NCI-H146 (cell line): Measurements from ENCODE around the gene NUDT9.
"Not testable (repeated sequence)": the region's sequence is repeated elsewhere in the genome, so short reads cannot be mapped to it uniquely, and the experiment has no call there.

Experiments
- DNase-seq: peaks from one replicate; lab custom pipeline; 2025; lab: John Stamatoyannopoulos, UW

The NUDT9 gene

GRCh38 chr4:87409420-87409939 lies 12.9 kb upstream of the NUDT9 start:
- DNase-seq, result no peak

- DNase-seq, result no peak
Measured at GRCh38 chr4:87410157-87410556, 12.2 kb upstream of the NUDT9 start.

DNA sequence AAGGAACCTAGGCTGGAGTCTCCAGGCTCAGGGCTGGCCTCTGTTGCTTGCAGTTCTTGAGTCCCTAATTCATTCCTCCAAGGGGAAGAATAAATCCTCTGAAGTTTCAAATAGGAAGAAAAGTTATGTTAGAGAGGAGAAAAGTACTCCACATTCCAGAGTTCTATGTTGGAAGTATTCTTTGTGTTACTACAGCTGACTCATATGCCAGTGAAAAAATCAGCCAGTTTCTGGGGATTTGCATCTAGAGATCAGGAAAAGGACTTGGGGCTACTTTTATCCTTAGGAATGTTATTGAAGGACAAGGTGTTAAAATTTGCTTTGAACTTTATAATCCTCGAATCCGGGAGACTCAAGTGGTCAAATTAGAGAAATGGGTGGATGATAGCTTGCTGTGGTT lies 11.7 kb upstream of the NUDT9 start:
- DNase-seq, result no peak

- DNase-seq, result no peak
Measured at GRCh38 chr4:87414816-87415215, 7.6 kb upstream of the NUDT9 start.

GRCh38 chr4:87416965-87417364 lies 5.4 kb upstream of the NUDT9 start:
- no peak for DNase-seq

DNA sequence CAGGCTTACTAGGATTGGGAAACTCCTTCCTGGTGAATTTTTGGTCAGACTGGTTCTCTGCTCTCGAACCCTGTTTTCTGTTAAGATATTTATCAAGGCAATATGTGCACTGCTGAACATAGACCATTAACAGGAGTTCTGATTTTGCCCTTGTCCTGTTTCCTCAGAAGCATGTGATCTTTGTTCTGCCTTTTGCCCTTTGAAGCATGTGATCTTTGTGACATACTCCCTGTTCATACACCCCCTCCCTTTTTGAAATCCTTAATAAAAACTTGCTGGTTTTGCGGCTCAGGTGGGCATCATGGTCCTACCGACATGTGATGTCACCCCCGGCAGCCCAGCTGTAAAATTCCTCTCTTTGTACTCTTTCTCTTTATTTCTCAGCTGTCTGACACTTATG lies 4.0 kb upstream of the NUDT9 start:
- not testable (repeated sequence) for DNase-seq

GRCh38 chr4:87419578-87420249 lies 2.7 kb upstream of the NUDT9 start:
- DNase-seq, result peak; percentile 44

GRCh38 chr4:87420276-87420830 lies 2.0 kb upstream of the NUDT9 start:
- no peak for DNase-seq

DNA sequence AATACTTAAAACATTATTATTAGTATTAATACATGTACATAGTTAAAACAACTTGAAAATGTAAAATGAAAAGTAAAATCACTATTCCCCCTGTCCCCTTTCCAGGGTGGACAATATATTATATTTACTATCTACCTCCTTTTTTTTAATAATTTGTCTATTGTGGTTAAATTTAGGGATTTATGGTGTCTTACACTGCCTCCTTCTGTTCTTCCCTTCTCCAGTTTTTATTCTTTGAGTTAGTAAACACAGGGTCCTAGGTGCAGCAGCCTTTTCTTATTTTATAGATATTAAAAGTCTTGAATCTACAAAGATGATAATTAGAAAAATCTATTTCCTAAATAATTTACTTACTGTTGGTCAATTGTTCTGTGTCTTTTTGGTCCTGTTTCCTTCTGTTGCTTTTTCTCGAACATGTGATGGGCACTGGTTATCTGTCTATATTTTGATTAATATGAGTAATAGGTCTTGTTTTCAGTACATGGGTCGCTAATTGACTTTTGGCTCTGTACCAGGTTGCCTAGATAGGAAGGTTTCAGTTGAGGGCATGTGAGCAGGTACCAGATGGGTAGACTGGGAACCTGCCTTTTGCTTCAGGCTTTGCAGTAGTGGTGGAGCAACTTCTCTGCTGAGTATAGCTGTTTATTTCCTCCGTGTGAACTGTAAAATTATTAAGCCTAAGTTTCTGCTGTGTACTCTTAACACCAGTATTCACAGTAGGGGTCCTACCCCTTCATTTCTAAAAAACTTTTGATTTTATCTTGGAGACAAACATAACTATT lies 1.1 kb downstream of the NUDT9 start:
- DNase-seq, result peak; percentile 5

DNA sequence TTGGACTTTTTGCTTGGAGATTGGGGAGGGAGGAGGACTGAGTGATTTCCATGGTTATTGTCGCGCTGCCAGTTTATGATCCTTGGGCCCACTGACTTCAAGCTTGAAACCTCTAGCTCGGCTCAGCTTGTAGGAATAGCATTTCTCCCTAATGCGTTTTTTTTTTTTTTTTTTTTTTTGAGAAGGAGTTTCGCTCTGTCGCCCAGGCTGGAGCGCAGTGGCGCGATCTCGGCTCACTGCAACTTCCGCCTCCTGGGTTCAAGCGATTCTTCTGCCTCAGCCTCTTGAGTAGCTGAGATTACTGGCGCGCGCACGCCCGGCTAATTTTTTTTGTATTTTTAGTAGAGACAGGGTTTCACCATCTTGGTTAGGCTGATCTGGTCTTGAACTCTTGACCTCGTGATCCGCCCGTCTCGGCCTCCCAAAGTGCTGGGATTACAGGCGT lies 1.7 kb downstream of the NUDT9 start:
- DNase-seq, result not testable (repeated sequence)

DNA sequence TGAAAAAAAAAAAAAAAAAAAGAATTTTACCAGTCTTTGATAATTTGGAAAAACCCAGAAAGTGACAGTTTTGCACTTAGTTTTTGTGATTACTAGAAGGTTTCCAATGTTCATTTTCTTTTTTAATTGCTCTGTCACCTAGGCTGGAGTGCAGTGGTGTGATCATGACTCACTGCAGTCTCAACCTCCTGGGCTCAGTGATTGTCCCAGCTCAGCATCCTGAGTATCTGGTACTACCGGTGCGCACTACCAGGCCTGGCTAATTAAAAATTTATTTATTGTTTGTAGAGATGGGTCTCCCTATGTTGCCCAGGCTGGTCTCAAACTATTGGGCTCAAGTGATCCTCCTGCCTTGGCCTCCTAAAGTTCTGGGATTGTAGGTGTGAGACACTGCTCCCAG lies 3.3 kb downstream of the NUDT9 start:
- no peak for DNase-seq

DNA sequence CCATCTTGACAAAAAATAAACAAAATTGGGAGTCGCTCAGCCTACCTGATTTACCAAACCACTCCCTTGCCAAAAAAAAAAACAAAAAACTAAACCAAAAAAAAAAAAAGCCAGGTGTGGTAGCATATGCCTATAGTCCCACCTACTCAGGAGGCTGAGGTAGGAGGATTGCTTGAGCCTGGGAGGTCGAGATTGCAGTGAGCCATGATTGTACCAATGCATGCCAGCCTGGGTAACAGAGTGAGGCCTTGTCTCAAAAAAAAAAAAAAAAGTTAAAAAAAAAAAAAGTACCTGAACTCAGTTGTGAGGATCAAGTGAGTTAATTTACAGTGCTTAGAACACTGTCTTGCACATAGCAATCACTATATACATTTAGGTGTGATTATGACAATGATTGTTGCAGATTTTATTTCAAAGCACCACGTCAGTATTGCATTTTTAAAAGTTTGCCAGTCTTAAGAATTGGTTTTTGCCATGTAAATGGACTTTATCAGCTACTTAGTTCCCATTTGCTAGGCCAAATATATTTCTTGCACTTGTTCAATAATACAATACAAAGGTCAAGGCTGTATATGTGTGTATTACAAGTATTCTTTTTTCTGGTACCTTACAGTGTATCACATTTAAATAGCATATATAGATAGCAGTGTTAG lies 4.6 kb downstream of the NUDT9 start:
- no peak for DNase-seq

GRCh38 chr4:87427518-87427868 lies 5.1 kb downstream of the NUDT9 start:
- DNase-seq, result no peak

DNA sequence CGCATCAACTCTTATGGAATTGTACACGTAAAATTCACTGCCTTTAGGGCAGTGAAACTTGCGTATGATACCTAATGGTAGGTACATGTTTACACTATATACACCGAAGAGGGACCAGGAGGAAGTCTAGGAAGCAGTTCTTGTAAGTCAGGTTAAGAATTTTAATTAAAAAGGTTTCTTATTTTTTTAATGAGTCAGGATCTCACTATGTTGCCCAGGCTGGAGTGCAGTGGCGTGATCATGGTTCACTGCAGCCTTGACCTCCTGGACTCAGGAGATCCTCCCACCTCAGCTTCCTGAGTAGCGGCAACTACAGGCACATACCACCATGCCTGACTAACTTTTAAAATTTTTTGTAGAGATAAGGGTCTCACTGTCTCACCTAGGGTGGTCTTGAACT lies 6.6 kb downstream of the NUDT9 start:
- no peak for DNase-seq

DNA sequence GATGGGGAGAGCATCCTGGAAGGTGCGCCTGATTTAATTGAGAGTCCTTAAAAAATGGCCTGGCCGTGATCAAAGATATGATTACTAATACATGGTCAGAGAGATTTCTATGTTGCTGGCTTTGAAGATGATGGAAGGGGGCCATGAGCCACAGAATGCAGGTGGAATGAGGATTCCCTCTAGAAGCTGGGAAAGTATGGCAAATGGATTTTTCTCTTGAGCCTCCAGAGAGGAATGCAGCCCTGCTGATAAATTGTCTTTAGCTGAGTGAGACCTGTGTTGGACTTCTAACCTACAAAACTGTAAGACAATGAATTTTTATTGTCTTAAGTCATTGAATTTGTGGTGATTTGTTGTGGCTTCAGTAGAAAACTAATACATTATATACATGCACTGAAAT lies 7.7 kb downstream of the NUDT9 start:
- DNase-seq, result no peak

- DNase-seq, result no peak
Measured at GRCh38 chr4:87433342-87433741, 11.0 kb downstream of the NUDT9 start.

DNA sequence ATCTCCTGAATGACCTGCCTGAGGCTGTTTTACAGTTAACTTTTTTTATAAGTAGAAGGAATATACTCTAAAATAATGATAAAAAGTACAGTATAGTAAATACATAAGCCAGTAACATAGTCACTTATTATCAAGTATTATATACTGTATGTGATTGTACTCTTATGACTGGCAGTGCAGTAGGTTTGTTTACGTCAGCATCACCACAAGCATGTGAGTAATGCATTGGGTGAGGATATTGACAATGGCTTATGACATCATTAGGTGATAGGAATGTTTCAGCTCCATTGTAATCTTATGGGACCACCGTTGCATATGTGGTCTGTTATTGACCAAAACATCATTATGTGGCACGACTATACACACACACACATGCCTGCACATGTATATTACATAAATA lies 20.5 kb downstream of the NUDT9 start:
- DNase-seq, result no peak

GRCh38 chr4:87444741-87445140 lies 22.4 kb downstream of the NUDT9 start:
- DNase-seq, result no peak

DNA sequence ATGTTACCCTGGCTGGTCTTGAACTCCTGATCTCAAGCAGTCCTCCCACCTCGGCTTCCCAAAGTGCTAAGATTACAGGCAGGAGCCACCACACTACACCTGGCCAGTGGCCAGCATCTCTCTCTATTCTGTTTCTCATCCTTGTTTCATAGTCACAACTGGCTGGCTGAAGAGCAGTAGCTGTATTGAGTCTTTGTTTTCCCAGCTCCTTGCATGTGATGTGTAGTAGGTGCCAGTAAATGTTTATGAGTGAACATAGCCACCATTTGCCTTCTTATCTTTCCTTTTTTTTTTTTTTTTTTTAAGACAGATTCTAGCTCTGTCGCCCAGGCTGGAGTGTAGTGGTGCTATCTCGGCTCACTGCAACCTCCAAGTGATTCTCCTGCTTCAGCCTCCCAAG lies 23.6 kb downstream of the NUDT9 start:
- DNase-seq, result no peak

- not testable (repeated sequence) for DNase-seq
Measured at GRCh38 chr4:87446375-87446774, 24.0 kb downstream of the NUDT9 start.

- DNase-seq, result no peak
Measured at GRCh38 chr4:87451537-87451936, 29.2 kb downstream of the NUDT9 start.

- DNase-seq, result no peak
Measured at GRCh38 chr4:87458913-87459312, 36.5 kb downstream of the NUDT9 start.

DNA sequence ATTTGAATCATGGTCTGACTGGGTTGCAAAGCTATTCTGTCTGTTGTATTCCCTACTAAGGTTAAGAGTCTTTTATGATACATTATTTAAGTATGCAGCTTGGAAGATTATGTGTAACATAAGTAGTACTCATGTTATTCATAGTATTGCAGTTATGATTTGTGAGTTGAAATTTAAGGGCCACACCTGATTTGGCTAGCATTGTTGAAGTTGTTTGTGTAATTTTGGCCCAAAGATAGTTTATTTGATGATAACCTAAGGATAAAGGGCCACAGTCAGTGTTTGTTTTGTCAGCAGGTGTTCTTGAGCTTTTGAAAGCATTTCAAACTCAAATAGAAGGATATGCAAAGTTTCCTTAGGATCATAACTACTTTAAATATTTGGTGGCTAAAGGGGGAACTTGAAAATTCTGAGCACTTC lies 38.9 kb downstream of the NUDT9 start:
- DNase-seq, result peak; percentile 0
